Upper lobe of right lung (tissue), 1 donor: Measurements from ENCODE around the gene PTPN11. TPM values are rescaled to one million over a fixed set of nuclear protein-coding genes. Genes with fewer than 3 reads are reported as not detected.

Source experiments
- ATAC-seq: fragments of 200-7000 bp; cut with Tn5 transposase; one replicate; pipeline ENCODE4 v1.9.1; 2020; ENCODE audit warnings: mild to moderate bottlenecking, moderate library complexity
- DNase-seq: peaks from one replicate; pipeline ENCODE4 v3.0.0-alpha.2; 2020
- H3K27ac ChIP-seq: fragments of 200-600 bp; one replicate; pipeline ENCODE4 v1.8.0; 2022
- H3K27me3 ChIP-seq: fragments of 200-600 bp; one replicate; pipeline ENCODE4 v1.8.0; 2022; ENCODE audit warnings: mild to moderate bottlenecking
- H3K36me3 ChIP-seq: fragments of 200-600 bp; one replicate; pipeline ENCODE4 v1.8.0; 2022
- H3K4me1 ChIP-seq: fragments of 200-600 bp; one replicate; pipeline ENCODE4 v1.8.0; 2022
- H3K4me3 ChIP-seq: fragments of 200-600 bp; one replicate; pipeline ENCODE4 v1.8.0; 2022; ENCODE audit warnings: mild to moderate bottlenecking
- H3K9me3 ChIP-seq: fragments of 200-600 bp; one replicate; pipeline ENCODE4 v1.8.0; 2022
- CTCF ChIP-seq: fragments of 200-600 bp; IDR thresholded peaks from one replicate; pipeline ENCODE4 v1.8.0; 2022; ENCODE audit warnings: antibody characterized with exemption
- intact Hi-C: fragments of 100-400 bp; cut with DNase I; formaldehyde crosslinking; loops from one replicate; pipeline ENCODE4 v1.11.0; 2022
- total RNA-seq: library from RNA; stranded (reverse); fragmentation: NEBNext Ultra II Directional; extraction: Animal tissue kit (Norgen Biotek cat#: 25700); gene quantifications from one replicate; pipeline ENCODE4 v1.2.1, GENCODE V29; 2021
- donor health status: DM: no; HTN: yes; CAD: no; lungs with severe emphysema.

The PTPN11 gene
- total RNA-seq, 1 donor from 2014 or later = 98.7 TPM

GRCh38 chr12:112463478-112463877 is 44.7 kb downstream of the PTPN11 start:
- Histone ChIP-seq H3K36me3 (peaks cover 21% of the 10 kb centered on the region), H3K9me3 (no peaks in the 10 kb centered on the region), H3K4me3 (no peak overlapping the region), H3K27ac (no peak overlapping the region), H3K27me3 (no peaks in the 10 kb centered on the region), H3K4me1 (no peaks in the 10 kb centered on the region)
- no peak for TF ChIP-seq CTCF
- ATAC-seq (no peak), DNase-seq (no peak)
- intact Hi-C loops = no loop called here

DNA sequence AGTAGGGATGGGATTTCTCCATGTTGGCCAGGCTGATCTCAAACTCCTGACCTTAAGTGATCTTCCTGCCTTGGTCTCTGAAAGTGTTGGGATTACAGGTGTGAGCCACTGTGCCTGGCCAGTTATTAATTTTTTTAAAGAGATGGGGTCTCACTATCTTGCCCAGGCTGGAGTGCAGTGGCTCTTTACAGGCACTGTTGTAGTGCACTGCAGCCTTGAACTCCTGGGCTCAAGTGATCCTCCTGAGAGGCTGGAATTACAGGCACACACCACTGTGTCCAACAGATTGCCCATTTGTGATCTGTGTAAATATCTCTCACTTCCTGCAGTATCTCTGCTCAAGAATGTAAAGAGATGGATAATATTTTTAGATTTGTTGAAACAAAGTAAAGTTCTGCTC is 45.9 kb downstream of the PTPN11 start:
- ATAC-seq (no peak), DNase-seq (no peak)
- H3K4me3 ChIP-seq = no peak overlapping the region
- peaks cover 19% of the 10 kb centered on the region for H3K36me3 ChIP-seq
- H3K4me1 ChIP-seq = no peaks in the 10 kb centered on the region
- intact Hi-C loops = no loop called here
- H3K27me3 ChIP-seq = no peaks in the 10 kb centered on the region
- no peaks in the 10 kb centered on the region for H3K9me3 ChIP-seq
- H3K27ac ChIP-seq = no peak overlapping the region
- TF ChIP-seq CTCF = no peak

GRCh38 chr12:112466011-112466422 is 47.3 kb downstream of the PTPN11 start:
- Histone ChIP-seq H3K27ac (no peak overlapping the region), H3K36me3 (peaks cover 19% of the 10 kb centered on the region), H3K4me3 (no peak overlapping the region), H3K27me3 (no peaks in the 10 kb centered on the region), H3K4me1 (no peaks in the 10 kb centered on the region), H3K9me3 (no peaks in the 10 kb centered on the region)
- no peak for TF ChIP-seq CTCF
- DNase-seq (no peak), ATAC-seq (peak; percentile 42)
- intact Hi-C loops = no loop called here

GRCh38 chr12:112466835-112467234 is 48.1 kb downstream of the PTPN11 start:
- H3K4me1 ChIP-seq = no peaks in the 10 kb centered on the region
- ATAC-seq (no peak), DNase-seq (no peak)
- no peak overlapping the region for H3K27ac ChIP-seq
- H3K36me3 ChIP-seq = peaks cover 11% of the 10 kb centered on the region
- H3K27me3 ChIP-seq = no peaks in the 10 kb centered on the region
- H3K9me3 ChIP-seq = no peaks in the 10 kb centered on the region
- no peak for TF ChIP-seq CTCF
- no peak overlapping the region for H3K4me3 ChIP-seq
- intact Hi-C loops = no loop called here

DNA sequence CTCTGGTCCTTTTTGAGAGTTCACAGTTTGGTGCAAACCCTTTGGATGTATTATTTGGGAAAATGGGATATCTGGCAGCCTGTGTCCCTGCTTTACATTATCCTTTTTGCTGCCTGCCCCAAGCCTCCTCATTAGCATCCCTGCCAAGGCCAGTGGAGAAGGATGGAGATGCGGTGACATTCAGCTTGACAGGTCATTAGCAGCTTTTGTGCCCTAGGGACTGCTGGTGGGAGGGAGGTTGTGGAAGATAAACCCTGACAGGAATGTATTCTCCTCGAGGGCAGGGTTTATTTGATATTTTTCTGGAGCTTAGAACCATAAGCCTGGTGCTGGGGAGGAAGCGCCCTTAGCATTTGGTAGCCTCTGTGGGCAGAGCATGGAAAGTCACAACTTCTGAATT is 49.3 kb downstream of the PTPN11 start:
- Histone ChIP-seq H3K4me1 (no peaks in the 10 kb centered on the region), H3K27me3 (no peaks in the 10 kb centered on the region), H3K9me3 (no peaks in the 10 kb centered on the region), H3K27ac (no peak overlapping the region), H3K36me3 (peaks cover 17% of the 10 kb centered on the region), H3K4me3 (no peak overlapping the region)
- ATAC-seq = no peak
- intact Hi-C loops = no loop called here
- DNase-seq = no peak
- no peak for TF ChIP-seq CTCF

- DNase-seq = no peak
- H3K4me3 ChIP-seq = no peak overlapping the region
- peaks cover 55% of the 10 kb centered on the region for H3K36me3 ChIP-seq
Observed at GRCh38 chr12:112473056-112473455, 54.3 kb downstream of the PTPN11 start.

More at GRCh38 chr12:112473056-112473455, 54.3 kb downstream of the PTPN11 start:
- ATAC-seq = no peak
- Histone ChIP-seq H3K4me1 (no peaks in the 10 kb centered on the region), H3K27me3 (no peaks in the 10 kb centered on the region), H3K9me3 (no peaks in the 10 kb centered on the region), H3K27ac (no peak overlapping the region)
- TF ChIP-seq CTCF = no peak
- intact Hi-C loops = no loop called here
